Measurements from ENCODE around the gene CHD1.
A peak's percentile ranks its signal among the peaks of the same experiment; 100 is the strongest.

The CHD1 gene

GRCh38 chr5:98902733-98903132 is 26.1 kb downstream of the CHD1 start:
- DNase-seq (ENCODE audit: low read depth): no peak

GRCh38 chr5:98899456-98899855 is 29.4 kb downstream of the CHD1 start:
- no peak for DNase-seq (ENCODE audit: low read depth)

GRCh38 chr5:98898743-98899142 is 30.1 kb downstream of the CHD1 start:
- DNase-seq (ENCODE audit: low read depth): no peak

GRCh38 chr5:98891591-98891990 is 37.2 kb downstream of the CHD1 start:
- no peak for DNase-seq (ENCODE audit: low read depth)

GRCh38 chr5:98880598-98880997 is 48.2 kb downstream of the CHD1 start:
- no peak for DNase-seq (ENCODE audit: low read depth)

DNA sequence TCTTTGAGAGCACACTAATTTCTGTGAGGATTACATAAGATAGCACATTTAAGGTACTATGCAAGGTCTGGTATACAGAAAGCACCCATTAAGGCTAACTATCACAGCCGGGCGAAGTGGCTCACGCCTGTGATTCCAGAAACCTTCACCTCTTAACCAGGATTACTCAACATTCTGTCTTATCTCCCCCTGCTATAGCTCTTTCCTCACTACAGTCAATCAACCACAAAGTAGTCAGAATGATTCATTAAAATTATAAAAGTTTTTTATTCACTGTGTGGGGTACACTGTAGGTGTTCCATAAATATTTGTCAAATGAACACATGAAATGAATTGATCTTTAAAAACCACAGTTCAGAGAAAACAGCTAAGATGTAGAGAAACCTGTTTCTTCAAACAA is 48.7 kb downstream of the CHD1 start:
- DNase-seq (ENCODE audit: low read depth): no peak

DNA sequence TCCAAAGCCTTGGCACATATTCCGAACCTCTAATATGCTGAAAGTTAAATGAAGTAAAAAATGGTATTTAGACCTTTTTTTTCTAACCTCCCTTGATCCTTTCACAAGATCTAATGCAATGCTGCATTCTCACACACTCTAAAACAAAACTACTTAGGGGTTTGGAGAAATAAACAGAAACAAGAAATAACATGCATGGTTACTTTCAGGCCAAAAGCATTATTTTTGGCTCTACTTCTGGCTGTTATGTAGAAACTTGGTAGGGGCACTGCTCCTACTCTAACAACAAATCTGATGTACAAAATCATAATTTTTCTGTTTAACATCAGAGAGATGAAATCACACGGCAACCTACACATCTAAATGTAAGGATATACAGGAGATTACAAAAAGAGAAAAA is 51.2 kb downstream of the CHD1 start:
- no peak for DNase-seq (ENCODE audit: low read depth)

GRCh38 chr5:98872674-98873073 is 56.1 kb downstream of the CHD1 start:
- no peak for DNase-seq (ENCODE audit: low read depth)

DNA sequence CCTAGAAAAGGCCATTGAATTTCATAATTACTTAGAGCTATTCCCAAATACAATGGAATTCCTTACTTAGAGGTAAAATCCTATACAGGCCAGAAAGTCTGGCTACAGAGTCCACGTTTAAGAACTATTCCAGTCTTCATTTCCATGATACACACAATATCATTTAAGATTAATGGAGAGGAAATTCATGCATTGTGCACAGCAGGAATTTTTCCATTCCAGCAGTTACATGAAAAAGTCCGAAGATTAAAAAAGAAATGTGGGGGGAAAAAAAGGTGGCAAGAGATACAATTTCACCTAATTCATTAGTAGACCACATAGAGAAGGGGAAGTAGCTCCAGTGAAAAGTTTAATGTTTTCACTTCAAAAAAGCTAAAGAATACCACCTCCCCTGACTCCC is 63.1 kb downstream of the CHD1 start:
- no peak for DNase-seq (ENCODE audit: low read depth)

- no peak for DNase-seq (ENCODE audit: low read depth)
Observed at GRCh38 chr5:98847054-98847453, 81.8 kb downstream of the CHD1 start.

DNA sequence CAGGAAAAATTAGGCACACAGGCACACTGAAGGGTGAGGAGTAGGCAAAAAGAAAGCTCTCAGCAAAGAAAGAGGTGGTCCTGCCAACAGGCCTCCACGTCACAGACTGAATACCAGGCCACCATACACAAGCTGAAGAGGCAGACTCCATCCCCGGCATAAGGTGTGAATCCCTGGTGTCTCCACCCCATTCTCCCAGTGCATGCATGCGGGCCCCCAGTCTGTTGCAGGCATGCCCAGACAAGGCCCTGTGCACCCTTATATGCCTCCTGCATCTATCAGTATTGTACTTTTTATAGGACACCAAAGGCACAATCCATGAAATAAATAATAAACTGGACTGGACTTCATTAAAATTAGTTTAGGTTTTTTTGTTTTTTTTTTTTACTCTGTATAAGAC is 82.3 kb downstream of the CHD1 start:
- no peak for DNase-seq (ENCODE audit: low read depth)

DNA sequence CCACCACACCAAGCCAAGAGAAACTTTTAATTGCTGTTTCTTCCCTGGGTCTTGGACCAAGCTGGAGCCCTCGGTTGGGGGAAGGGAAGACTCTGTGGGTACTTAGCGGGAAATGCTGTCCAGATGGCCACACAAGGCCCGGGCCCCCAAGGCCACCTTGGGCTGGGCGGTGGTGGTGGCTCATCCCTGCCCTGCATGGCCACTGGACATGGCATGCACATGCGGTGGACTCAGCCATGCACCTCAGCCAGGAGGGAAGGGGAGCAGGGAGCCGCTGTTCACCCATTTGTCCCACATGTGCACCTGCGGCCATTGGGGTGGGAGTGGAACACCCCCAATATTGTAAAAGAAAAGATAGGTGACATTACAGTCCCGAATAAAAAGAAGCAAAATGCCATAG is 82.9 kb downstream of the CHD1 start:
- no peak for DNase-seq (ENCODE audit: low read depth)

- DNase-seq (ENCODE audit: low read depth): no peak
Observed at GRCh38 chr5:98844865-98845264, 83.9 kb downstream of the CHD1 start.

GRCh38 chr5:98843481-98843880 is 85.3 kb downstream of the CHD1 start:
- no peak for DNase-seq (ENCODE audit: low read depth)

- DNase-seq (ENCODE audit: low read depth): no peak
Observed at GRCh38 chr5:98840946-98841345, 87.9 kb downstream of the CHD1 start.

DNA sequence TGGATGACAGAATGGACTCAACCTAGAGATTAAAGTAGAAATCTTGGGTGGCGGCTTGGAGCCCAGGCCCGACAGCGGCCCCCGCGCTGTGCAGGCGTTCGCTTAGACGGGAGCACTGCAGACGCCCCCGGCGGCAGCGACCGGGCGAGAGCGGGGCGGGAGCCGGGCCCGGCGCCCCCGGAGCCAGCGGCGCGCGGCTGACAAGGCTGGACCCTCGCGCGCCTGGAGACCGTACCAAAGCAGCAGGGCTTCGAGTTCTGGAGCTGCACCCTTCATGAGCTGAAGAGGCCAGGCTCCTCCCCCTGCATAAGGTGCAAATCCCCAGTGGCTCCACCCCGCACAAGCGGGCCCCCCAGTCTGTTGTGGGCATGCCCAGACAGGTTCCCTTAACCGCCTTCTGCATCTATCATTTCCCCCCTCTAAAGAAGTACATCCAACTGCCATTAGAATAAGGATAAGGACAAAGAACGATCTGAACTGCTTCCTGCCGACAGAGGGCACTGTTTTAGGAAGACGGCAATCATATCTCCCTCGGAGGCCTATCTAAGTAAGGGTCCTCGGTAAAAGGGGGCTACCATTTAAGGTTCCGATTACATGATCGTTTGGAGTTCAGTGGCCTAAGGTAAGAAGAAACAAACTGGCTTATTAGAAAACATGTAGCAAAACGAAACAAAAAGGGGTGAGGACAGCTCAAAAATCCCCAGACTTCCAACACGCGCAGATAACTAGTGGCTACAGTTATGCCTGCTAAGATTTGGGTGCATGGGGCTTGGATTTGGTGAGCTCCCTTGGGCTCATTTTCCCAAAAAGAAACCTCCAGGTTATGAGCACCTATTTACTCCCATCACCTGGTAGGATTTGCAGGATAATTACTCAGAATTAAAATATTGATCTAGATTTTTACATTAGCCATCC is 89.1 kb downstream of the CHD1 start:
- no peak for DNase-seq (ENCODE audit: low read depth)

- no peak for DNase-seq (ENCODE audit: low read depth)
Observed at GRCh38 chr5:98836175-98836574, 92.6 kb downstream of the CHD1 start.

DNA sequence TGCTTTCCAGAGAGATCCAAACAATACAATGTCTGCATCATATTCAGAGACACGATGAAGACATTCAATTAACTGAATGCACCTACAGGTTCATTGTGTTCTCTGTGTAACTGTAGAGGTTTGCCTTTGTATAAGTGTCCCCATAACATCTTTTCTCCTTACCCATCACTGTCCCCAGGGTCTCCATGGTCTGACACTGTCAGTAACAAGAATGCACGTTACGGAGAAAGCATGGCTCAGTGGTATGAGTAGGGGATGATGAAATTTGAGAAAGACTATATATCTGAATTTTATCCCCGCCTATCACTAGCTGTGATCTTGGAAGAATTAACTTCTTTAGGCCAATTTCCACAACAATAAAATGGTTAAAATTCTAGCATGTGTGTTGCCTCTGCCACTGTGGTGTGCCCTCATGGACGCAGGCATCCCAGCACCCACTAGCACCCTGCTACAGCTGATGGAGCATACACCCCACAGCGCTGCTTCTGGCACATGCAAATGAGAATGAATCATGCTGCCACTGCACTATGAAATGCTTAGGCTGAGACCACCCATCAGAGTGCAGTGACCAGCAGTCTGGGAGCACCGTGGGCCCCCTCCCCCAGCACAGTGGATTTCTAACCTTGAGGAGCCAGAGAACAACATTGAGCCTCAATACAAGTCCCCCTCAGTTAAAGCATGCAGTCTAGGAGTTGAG is 101.1 kb downstream of the CHD1 start:
- DNase-seq (ENCODE audit: low read depth): no peak

GRCh38 chr5:98827161-98827560 is 101.6 kb downstream of the CHD1 start:
- DNase-seq (ENCODE audit: low read depth): peak; percentile 29

- DNase-seq (ENCODE audit: low read depth): no peak
Observed at GRCh38 chr5:98825582-98826375, 103.0 kb downstream of the CHD1 start.

DNA sequence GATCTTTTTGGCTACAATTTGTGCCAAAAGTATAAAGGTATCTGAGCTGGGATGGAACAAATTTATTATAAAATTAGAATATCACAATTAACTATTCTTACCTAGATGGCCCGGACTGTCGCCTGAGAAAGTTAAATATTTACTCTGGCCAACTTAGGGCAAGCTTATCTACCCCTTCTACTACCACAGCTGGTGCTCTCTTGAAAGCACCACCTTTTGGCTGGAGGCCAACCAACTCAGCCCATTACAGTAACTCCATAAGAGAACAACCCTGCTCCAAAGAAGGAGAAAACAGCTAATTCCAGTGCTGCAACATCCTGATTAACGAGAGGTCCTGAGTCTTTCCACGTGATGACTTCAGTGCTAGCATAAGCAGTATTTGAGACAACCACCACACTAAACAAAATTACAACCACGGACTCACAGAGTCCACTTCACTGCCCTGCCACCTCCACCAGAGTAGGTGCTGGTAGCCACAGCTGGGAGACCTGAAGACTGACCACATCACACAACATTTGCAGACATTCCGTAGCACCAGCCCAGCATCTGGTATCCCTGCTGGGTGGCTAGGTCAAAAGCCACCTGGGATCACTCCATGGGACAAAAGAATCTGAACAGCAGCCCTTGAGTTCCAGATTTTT is 112.1 kb downstream of the CHD1 start:
- DNase-seq (ENCODE audit: low read depth): no peak

GRCh38 chr5:98813755-98814154 is 115.1 kb downstream of the CHD1 start:
- no peak for DNase-seq (ENCODE audit: low read depth)

Measured in GM04504 (cell line).